Kidney (tissue), 14 donors: Measurements from ENCODE around the gene EIF2D. TPM values are rescaled to one million over a fixed set of nuclear protein-coding genes. Genes with fewer than 3 reads are reported as not detected.

Source experiments
- DNase-seq, 5 donors: peaks; one replicate each; pipeline ENCODE4 v3.0.0-alpha.2; 2013 to 2020
- FAIRE-seq: peaks from 2 replicates; lab custom pipeline; 2012; peaks lifted over from hg19 to GRCh38; lab: Jason Lieb, UNC
- H3K27ac ChIP-seq, 2 donors: one replicate each; pipeline ENCODE4 v1.7.0; 2013; ENCODE audit warnings: low read depth in 2 of 2, low read length in 2 of 2, inconsistent platforms in 1 of 2
- H3K27me3 ChIP-seq: one replicate; pipeline ENCODE4 v1.7.1; 2013; ENCODE audit warnings: low read length, inconsistent platforms; ENCODE audit not compliant: control insufficient read depth, insufficient read depth
- H3K36me3 ChIP-seq, 3 donors: one replicate each; pipeline versions ENCODE4 v1.7.0 to v1.7.1; 2013; ENCODE audit warnings: low read length in 3 of 3, control low read depth in 1 of 3, inconsistent platforms in 1 of 3; ENCODE audit not compliant: insufficient read depth in 3 of 3, control insufficient read depth in 2 of 3
- H3K4me1 ChIP-seq, 3 donors: one replicate each; pipeline versions ENCODE4 v1.7.0 to v1.7.1; 2013; ENCODE audit warnings: low read length in 3 of 3, inconsistent platforms in 1 of 3, low read depth in 1 of 3; ENCODE audit not compliant: control insufficient read depth in 2 of 3, insufficient read depth in 2 of 3
- H3K4me3 ChIP-seq, 3 donors: one replicate each; pipeline versions ENCODE4 v1.7.0 to v1.8.1; 2013; ENCODE audit warnings: low read length in 3 of 3, control low read depth in 1 of 3, inconsistent platforms in 1 of 3
- H3K9ac ChIP-seq, 3 donors: one replicate each; pipeline versions ENCODE4 v1.7.0 to v1.7.1; 2013; ENCODE audit warnings: low read length in 3 of 3, control low read depth in 1 of 3, inconsistent platforms in 1 of 3
- H3K9me3 ChIP-seq, 3 donors: one replicate each; pipeline versions ENCODE4 v1.7.0 to v1.7.1; 2013; ENCODE audit warnings: low read length in 3 of 3, control low read depth in 1 of 3, inconsistent platforms in 1 of 3; ENCODE audit not compliant: control insufficient read depth in 2 of 3, insufficient read depth in 1 of 3
- intact Hi-C: fragments of 100-400 bp; cut with DNase I; formaldehyde crosslinking; loops from one replicate; pipeline ENCODE4 v1.11.1; 2022
- polyA plus RNA-seq: library from polyadenylated mRNA; stranded (reverse); fragments of 350-450 nt; fragmentation: Illumina TruSeq; extraction: RNeasy Lipid Tissue Mini Kit (QIAGEN cat#74804); gene quantifications from one replicate; pipeline ENCODE4 v1.2.3, GENCODE V29; 2014; ENCODE audit warnings: low read depth, low replicate concordance; ENCODE audit not compliant: insufficient read depth
- total RNA-seq: library from RNA; stranded (reverse); fragmentation: NEBNext Ultra II Directional; extraction: Animal tissue kit (Norgen Biotek cat#: 25700); gene quantifications from one replicate; pipeline ENCODE4 v1.2.1, GENCODE V29; 2021
- TF ChIP-seq, protein P1 (sequence below): IDR thresholded peaks from 3 replicates; pipeline ENCODE4 v1.5.1; 2012; ENCODE audit warnings: mild to moderate bottlenecking, moderate library complexity, borderline replicate concordance; ENCODE audit not compliant: insufficient read depth; ENCODE audit errors: extremely low read depth
- donor health status: control.
- donor health status: control.
- donor health status: control.
- donor health status: control.
- donor health status: control.
- donor health status: DM: yes; HTN: yes; CAD: no.
- donor health status: Normal renal cell carcinoma (clear cell type).

Gene EIF2D
- total and polyA plus RNA-seq, 2 donors from 2014 or later, result 44.5 to 45.1 TPM

DNA sequence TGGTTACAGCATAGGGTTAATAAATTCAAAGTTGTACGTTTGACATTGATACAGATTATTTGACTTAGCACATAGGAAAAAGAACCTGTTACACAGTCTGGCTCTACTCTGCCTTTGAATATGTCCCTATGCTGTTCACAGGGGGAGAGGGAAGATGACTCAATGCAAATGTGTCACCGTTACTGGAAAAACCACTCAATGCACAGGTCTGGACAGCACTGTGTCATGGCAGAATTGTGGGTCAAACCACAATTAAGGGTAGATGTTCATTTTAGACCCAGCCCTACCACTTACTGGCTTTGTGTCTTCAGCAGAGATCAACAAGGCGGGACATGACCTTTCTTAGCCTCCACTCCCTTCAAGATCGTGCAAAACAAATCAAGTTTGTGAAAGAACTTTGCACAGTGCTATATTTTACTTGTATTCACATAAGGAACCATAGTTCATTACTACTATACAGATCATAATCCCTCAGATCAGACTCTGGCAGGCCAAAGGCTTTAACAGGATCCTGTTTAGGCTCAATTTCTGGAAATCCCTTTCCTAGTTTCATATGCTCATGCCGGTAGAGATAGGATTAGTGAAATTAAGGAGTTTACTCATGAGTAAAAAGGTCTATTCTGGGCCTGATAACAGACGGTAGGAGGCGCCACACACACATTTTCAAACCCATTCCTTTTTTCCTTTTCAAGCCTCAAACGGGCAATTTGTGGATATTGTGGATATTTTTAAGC lies 22.1 kb downstream of the EIF2D start:
- H3K9ac ChIP-seq, result no peak overlapping the region
- intact Hi-C loops, result no loop called here
- H3K27ac ChIP-seq, result no peak overlapping the region

DNA sequence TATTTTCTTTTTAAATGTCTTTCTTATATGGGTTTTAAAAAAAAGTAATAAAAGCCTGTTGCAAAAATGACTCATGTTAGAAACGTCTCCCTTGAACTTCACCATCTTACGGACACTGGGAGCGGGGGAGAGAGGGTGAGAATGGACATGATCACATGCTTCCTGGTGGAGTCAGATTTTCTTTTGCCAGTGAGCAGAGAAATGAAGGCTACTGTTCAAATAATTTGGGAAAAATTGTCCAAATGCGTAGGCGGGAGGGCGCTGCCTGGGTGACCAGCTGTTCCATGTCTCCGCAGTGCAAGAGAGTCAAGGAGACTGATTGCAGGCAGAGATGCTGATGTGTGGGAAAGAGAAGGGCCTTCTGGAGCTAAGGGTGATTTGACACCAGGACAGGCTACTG lies 23.1 kb downstream of the EIF2D start:
- FAIRE-seq, result no peak
- H3K36me3 ChIP-seq, result peaks cover 6 to 35% (median 22%) of the 10 kb centered on the region in 3 donors

More for the DNA sequence above, 22.1 kb downstream of the EIF2D start:
- H3K27me3 ChIP-seq, result no peaks in the 10 kb centered on the region
- no peak for FAIRE-seq
- H3K4me3 ChIP-seq, result no peak overlapping the region
- H3K36me3 ChIP-seq, result peaks cover 6 to 42% (median 30%) of the 10 kb centered on the region in 3 donors
- no peak for DNase-seq
- H3K9me3 ChIP-seq, result no peaks in the 10 kb centered on the region
- no peaks in the 10 kb centered on the region for H3K4me1 ChIP-seq
- TF ChIP-seq, protein P1, sequence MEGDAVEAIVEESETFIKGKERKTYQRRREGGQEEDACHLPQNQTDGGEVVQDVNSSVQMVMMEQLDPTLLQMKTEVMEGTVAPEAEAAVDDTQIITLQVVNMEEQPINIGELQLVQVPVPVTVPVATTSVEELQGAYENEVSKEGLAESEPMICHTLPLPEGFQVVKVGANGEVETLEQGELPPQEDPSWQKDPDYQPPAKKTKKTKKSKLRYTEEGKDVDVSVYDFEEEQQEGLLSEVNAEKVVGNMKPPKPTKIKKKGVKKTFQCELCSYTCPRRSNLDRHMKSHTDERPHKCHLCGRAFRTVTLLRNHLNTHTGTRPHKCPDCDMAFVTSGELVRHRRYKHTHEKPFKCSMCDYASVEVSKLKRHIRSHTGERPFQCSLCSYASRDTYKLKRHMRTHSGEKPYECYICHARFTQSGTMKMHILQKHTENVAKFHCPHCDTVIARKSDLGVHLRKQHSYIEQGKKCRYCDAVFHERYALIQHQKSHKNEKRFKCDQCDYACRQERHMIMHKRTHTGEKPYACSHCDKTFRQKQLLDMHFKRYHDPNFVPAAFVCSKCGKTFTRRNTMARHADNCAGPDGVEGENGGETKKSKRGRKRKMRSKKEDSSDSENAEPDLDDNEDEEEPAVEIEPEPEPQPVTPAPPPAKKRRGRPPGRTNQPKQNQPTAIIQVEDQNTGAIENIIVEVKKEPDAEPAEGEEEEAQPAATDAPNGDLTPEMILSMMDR, result no peak

DNA sequence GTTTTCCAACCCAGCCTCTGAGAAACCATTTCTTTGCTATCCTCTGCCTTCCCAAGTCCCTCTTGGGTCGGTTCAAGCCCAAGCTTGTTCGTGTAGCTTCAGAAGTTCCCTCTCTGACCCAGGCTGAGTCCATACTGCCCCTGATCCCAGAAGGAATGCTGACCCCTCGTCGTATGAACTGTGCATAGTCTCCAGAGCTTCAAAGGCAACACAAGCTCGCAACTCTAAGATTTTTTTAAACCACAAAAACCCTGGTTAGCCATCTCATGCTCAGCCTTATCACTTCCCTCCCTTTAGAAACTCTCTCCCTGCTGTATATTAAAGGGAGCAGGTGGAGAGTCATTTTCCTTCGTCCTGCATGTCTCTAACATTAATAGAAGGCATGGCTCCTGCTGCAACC lies 23.8 kb downstream of the EIF2D start:
- intact Hi-C loops, result no loop called here
- no peak overlapping the region for H3K27ac ChIP-seq
- peaks cover 2 to 28% (median 19%) of the 10 kb centered on the region in 3 donors for H3K36me3 ChIP-seq

More for the DNA sequence above, 23.1 kb downstream of the EIF2D start:
- Histone ChIP-seq H3K4me1 (no peaks in the 10 kb centered on the region), H3K9me3 (no peaks in the 10 kb centered on the region), H3K27me3 (no peaks in the 10 kb centered on the region), H3K4me3 (no peak overlapping the region), H3K9ac (no peak overlapping the region), H3K27ac (no peak overlapping the region)
- DNase-seq, result peak in 4 of 5 donors; percentile 35 to 84 (median 68)
- TF ChIP-seq, protein P1, result no peak
- intact Hi-C loops, result no loop called here

More for the DNA sequence above, 23.8 kb downstream of the EIF2D start:
- no peaks in the 10 kb centered on the region for H3K9me3 ChIP-seq
- DNase-seq, result peak in 1 of 5 donors; percentile 22
- no peaks in the 10 kb centered on the region for H3K27me3 ChIP-seq
- TF ChIP-seq, protein P1, result no peak
- no peaks in the 10 kb centered on the region for H3K4me1 ChIP-seq
- no peak overlapping the region for H3K9ac ChIP-seq
- FAIRE-seq, result no peak
- no peak overlapping the region for H3K4me3 ChIP-seq
